ENCODE results near the gene SLC13A4.

Gene SLC13A4

GRCh38 chr7:135664046-135664589 lies 63.9 kb downstream of the SLC13A4 start:
- Histone ChIP-seq H3K27ac (peak overlapping the region; percentile 78 to 96), H3K4me3 (peak overlapping the region; percentile 83)
- no peak for DNase-seq (ENCODE audit: low spot score)
- TF ChIP-seq CTCF (IDR thresholded peaks at IDR 0.05), result no peak

GRCh38 chr7:135662373-135663114 lies 65.4 kb downstream of the SLC13A4 start, which contains the start of gene STMP1:
Gene STMP1, plus strand, starts transcription at chr7:135662514.
- peak; percentile 86 for TF ChIP-seq CTCF (IDR thresholded peaks at IDR 0.05)
- DNase-seq (ENCODE audit: low spot score), result peak; percentile 96
- peak within 1 kb of the TSS; percentile 93 to 96 for H3K27ac ChIP-seq
- peak within 1 kb of the TSS; percentile 83 for H3K4me3 ChIP-seq

- no peak for TF ChIP-seq CTCF (IDR thresholded peaks at IDR 0.05)
- peak overlapping the region; percentile 83 for H3K4me3 ChIP-seq
- no peak for DNase-seq (ENCODE audit: low spot score)
- peak overlapping the region; percentile 93 to 96 for H3K27ac ChIP-seq
These were observed 65.9 kb downstream of the SLC13A4 start for GRCh38 chr7:135662123-135662372.

GRCh38 chr7:135661311-135662122 lies 66.5 kb downstream of the SLC13A4 start:
- peak overlapping the region; percentile 83 for H3K4me3 ChIP-seq
- DNase-seq (ENCODE audit: low spot score), result no peak
- TF ChIP-seq CTCF (IDR thresholded peaks at IDR 0.05), result no peak
- peak overlapping the region; percentile 93 to 96 for H3K27ac ChIP-seq

GRCh38 chr7:135659159-135659846 lies 68.7 kb downstream of the SLC13A4 start:
- H3K4me3 ChIP-seq, result no peak overlapping the region
- H3K27ac ChIP-seq, result peak overlapping the region in 1 of 2 donors; percentile 13
- no peak for DNase-seq (ENCODE audit: low spot score)
- no peak for TF ChIP-seq CTCF (IDR thresholded peaks at IDR 0.05)

GRCh38 chr7:135658564-135658963 lies 69.4 kb downstream of the SLC13A4 start:
- H3K4me3 ChIP-seq, result no peak overlapping the region
- no peak for DNase-seq (ENCODE audit: low spot score)
- no peak overlapping the region for H3K27ac ChIP-seq
- TF ChIP-seq CTCF (IDR thresholded peaks at IDR 0.05), result no peak
